Erythroblast (primary cell): ENCODE results near the gene DDX27.

Experiments
- GATA1 ChIP-seq: IDR thresholded peaks from 2 replicates; pipeline ENCODE4 v1.6.1; 2011; ENCODE audit warnings: low read depth, mild to moderate bottlenecking, control low read depth, low read length, moderate library complexity
- POLR2A ChIP-seq: IDR thresholded peaks from 2 replicates; pipeline ENCODE4 v1.6.1; 2011; ENCODE audit warnings: mild to moderate bottlenecking, low read length

GRCh38 chr20:49185071-49185761, 34.0 kb upstream of the DDX27 start:
- no peak for TF ChIP-seq POLR2A
- TF ChIP-seq GATA1, result no peak
